ENCODE results near the gene MARF1.
"Not testable (repeated sequence)": the region's sequence is repeated elsewhere in the genome, so short reads cannot be mapped to it uniquely, and the experiment has no call there.

MARF1 gene

GRCh38 chr16:15567823-15568222 lies 75.1 kb downstream of the MARF1 start:
- DNase-seq (ENCODE audit: low spot score), result no peak

GRCh38 chr16:15566095-15566494 lies 76.9 kb downstream of the MARF1 start:
- no peak for DNase-seq (ENCODE audit: low spot score)

GRCh38 chr16:15564604-15565339 lies 78.2 kb downstream of the MARF1 start:
- no peak for DNase-seq (ENCODE audit: low spot score)

GRCh38 chr16:15559176-15559575 lies 83.8 kb downstream of the MARF1 start:
- no peak for DNase-seq (ENCODE audit: low spot score)

GRCh38 chr16:15557258-15557657 lies 85.7 kb downstream of the MARF1 start:
- DNase-seq (ENCODE audit: low spot score), result no peak

GRCh38 chr16:15556130-15556529 lies 86.8 kb downstream of the MARF1 start:
- no peak for DNase-seq (ENCODE audit: low spot score)

- DNase-seq (ENCODE audit: low spot score), result no peak
These were observed 89.5 kb downstream of the MARF1 start for GRCh38 chr16:15553313-15554088.

GRCh38 chr16:15552507-15552906 lies 90.4 kb downstream of the MARF1 start:
- no peak for DNase-seq (ENCODE audit: low spot score)

GRCh38 chr16:15548482-15548891 lies 94.5 kb downstream of the MARF1 start:
- DNase-seq (ENCODE audit: low spot score), result no peak

GRCh38 chr16:15547768-15548096 lies 95.2 kb downstream of the MARF1 start:
- DNase-seq (ENCODE audit: low spot score), result no peak

- not testable (repeated sequence) for DNase-seq (ENCODE audit: low spot score)
These were observed 95.7 kb downstream of the MARF1 start for GRCh38 chr16:15547072-15547767.

- DNase-seq (ENCODE audit: low spot score), result no peak
These were observed 97.4 kb downstream of the MARF1 start for GRCh38 chr16:15545544-15545943.

GRCh38 chr16:15544405-15544804 lies 98.5 kb downstream of the MARF1 start:
- no peak for DNase-seq (ENCODE audit: low spot score)
